IMR-90 (cell line): ENCODE measurements around the gene MAP2. TPM values are rescaled to one million over a fixed set of nuclear protein-coding genes. Genes with fewer than 3 reads are reported as not detected.

Experiments used
- ATAC-seq: fragments of 200-7000 bp; cut with Tn5 transposase; 2 replicates; pipeline ENCODE4 v1.9.1; 2020; ENCODE audit warnings: low read depth, mild to moderate bottlenecking, moderate library complexity
- BruUV-seq: library from RNA; stranded (reverse); fragments of 400-500 nt; replicated peaks from 2 replicates; lab custom pipeline; 2021; lab: Mats Ljungman, UMichigan
- CTCF ChIA-PET: fragments of 300-600 bp; formaldehyde crosslinking; extraction: SDS; loops from one replicate; lab custom pipeline; 2021; ENCODE audit warnings: antibody characterized with exemption; lab: Yijun Ruan, JAX
- POLR2A ChIA-PET: fragments of 300-600 bp; sonication (Branson Sonifier 250); formaldehyde crosslinking; loops from one replicate; lab custom pipeline; 2022; ENCODE audit warnings: antibody characterized with exemption; ENCODE audit not compliant: unreplicated experiment; lab: Charles Lee
- DNase-seq: peaks from one replicate; pipeline ENCODE4 v3.0.0; 2013
- H2AFZ ChIP-seq: replicated peaks from 2 replicates; pipeline ENCODE3; 2013; ENCODE audit warnings: low read length, mild to moderate bottlenecking; ENCODE audit not compliant: poor library complexity
- H2AK5ac ChIP-seq: 2 replicates; pipeline ENCODE4 v1.6.1; 2013; ENCODE audit warnings: low read depth, low read length, inconsistent platforms
- H2AK9ac ChIP-seq: replicated peaks from 2 replicates; pipeline ENCODE3; 2013; ENCODE audit warnings: mild to moderate bottlenecking, low read depth, low read length, moderate library complexity; ENCODE audit not compliant: poor library complexity
- H2BK120ac ChIP-seq: 2 replicates; pipeline ENCODE4 v1.6.1; 2013; ENCODE audit warnings: low read depth, low read length, inconsistent platforms
- H2BK15ac ChIP-seq: 3 replicates; pipeline ENCODE4 v1.6.1; 2013; ENCODE audit warnings: low read depth, low read length, inconsistent platforms
- H2BK20ac ChIP-seq: 2 replicates; pipeline ENCODE4 v1.6.1; 2013; ENCODE audit warnings: low read depth, mild to moderate bottlenecking, inconsistent platforms, low read length, moderate library complexity
- H2BK5ac ChIP-seq: 2 replicates; pipeline ENCODE4 v1.6.1; 2013; ENCODE audit warnings: mild to moderate bottlenecking, low read depth, low read length, inconsistent platforms; ENCODE audit not compliant: poor library complexity, severe bottlenecking
- H3K14ac ChIP-seq: replicated peaks from 2 replicates; pipeline ENCODE4 v1.6.1; 2013; ENCODE audit warnings: low read depth, low read length, inconsistent platforms
- H3K18ac ChIP-seq: 2 replicates; pipeline ENCODE4 v1.6.1; 2013; ENCODE audit warnings: low read depth, low read length, control low read depth
- H3K23ac ChIP-seq: 2 replicates; pipeline ENCODE4 v1.6.1; 2013; ENCODE audit warnings: low read depth, low read length, inconsistent platforms
- H3K27ac ChIP-seq: 2 replicates; pipeline ENCODE4 v1.5.1; 2013; ENCODE audit warnings: mild to moderate bottlenecking, control low read depth, low read length; ENCODE audit not compliant: insufficient read depth
- H3K27me3 ChIP-seq: 2 replicates; pipeline ENCODE4 v1.6.1; 2013; ENCODE audit warnings: low read length; ENCODE audit not compliant: control insufficient read depth, insufficient read depth
- H3K36me3 ChIP-seq: 2 replicates; pipeline ENCODE4 v1.6.1; 2013; ENCODE audit warnings: low read length, mixed read lengths; ENCODE audit not compliant: control insufficient read depth, insufficient read depth
- H3K4ac ChIP-seq: 2 replicates; pipeline ENCODE4 v1.6.1; 2013; ENCODE audit warnings: low read depth, low read length, inconsistent platforms
- H3K4me1 ChIP-seq: 2 replicates; pipeline ENCODE4 v1.6.1; 2013; ENCODE audit warnings: low read length, mixed read lengths; ENCODE audit not compliant: control insufficient read depth, insufficient read depth
- H3K4me2 ChIP-seq: 2 replicates; pipeline ENCODE4 v1.6.1; 2013; ENCODE audit warnings: low read depth, mild to moderate bottlenecking, control low read depth, low read length, moderate library complexity
- H3K4me3 ChIP-seq: 2 replicates; pipeline ENCODE4 v1.5.1; 2013; ENCODE audit warnings: low read depth, mild to moderate bottlenecking, control low read depth, low read length, moderate library complexity; ENCODE audit not compliant: insufficient read depth
- H3K56ac ChIP-seq: 2 replicates; pipeline ENCODE4 v1.6.1; 2013; ENCODE audit warnings: low read length, inconsistent platforms; ENCODE audit not compliant: insufficient read depth; ENCODE audit errors: extremely low read depth
- H3K79me1 ChIP-seq, 2 experiments: 2 replicates each; pipeline ENCODE4 v1.6.1; 2013; ENCODE audit warnings: low read length in 2 of 2, inconsistent platforms in 1 of 2, low read depth in 1 of 2
- H3K9ac ChIP-seq: 2 replicates; pipeline ENCODE4 v1.6.1; 2013; ENCODE audit warnings: low read depth, low read length, control low read depth
- H3K9me1 ChIP-seq: 2 replicates; pipeline ENCODE4 v1.6.1; 2013; ENCODE audit warnings: low read length, inconsistent platforms; ENCODE audit not compliant: insufficient read depth
- H3K9me3 ChIP-seq: 2 replicates; pipeline ENCODE4 v1.6.1; 2013; ENCODE audit warnings: low read length; ENCODE audit not compliant: control insufficient read depth, insufficient read depth
- H4K20me1 ChIP-seq: 2 replicates; pipeline ENCODE4 v1.6.1; 2013; ENCODE audit warnings: low read length, inconsistent platforms; ENCODE audit not compliant: insufficient read depth
- H4K5ac ChIP-seq: 2 replicates; pipeline ENCODE4 v1.6.1; 2013; ENCODE audit warnings: mild to moderate bottlenecking, low read depth, low read length, control low read depth
- H4K8ac ChIP-seq, 2 experiments: 2 replicates each; pipeline ENCODE4 v1.6.1; 2013; ENCODE audit warnings: low read depth in 2 of 2, low read length in 2 of 2, control low read depth in 1 of 2, inconsistent platforms in 1 of 2
- H4K91ac ChIP-seq: 2 replicates; pipeline ENCODE4 v1.6.1; 2013; ENCODE audit warnings: low read depth, low read length, inconsistent platforms; ENCODE audit not compliant: insufficient read depth
- CEBPB ChIP-seq: IDR thresholded peaks from 2 replicates; pipeline ENCODE4 v1.6.1; 2012; ENCODE audit warnings: low read depth, low read length, improper control_type of control experiment
- MAFK ChIP-seq: IDR thresholded peaks from 2 replicates; pipeline ENCODE4 v1.6.1; 2012; ENCODE audit warnings: low read depth, low read length, improper control_type of control experiment
- MAZ ChIP-seq: IDR thresholded peaks from 2 replicates; pipeline ENCODE4 v1.6.1; 2012; ENCODE audit warnings: low read depth, mild to moderate bottlenecking, low read length, improper control_type of control experiment, moderate library complexity, borderline replicate concordance
- NFE2L2 ChIP-seq: fragments of 150-350 bp; IDR thresholded peaks from 2 replicates; pipeline ENCODE4 v1.6.1; 2016; ENCODE audit warnings: low read depth, mild to moderate bottlenecking, low read length
- POLR2A ChIP-seq: IDR thresholded peaks from 2 replicates; pipeline ENCODE4 v1.6.1; 2012; ENCODE audit warnings: mild to moderate bottlenecking, low read depth, low read length
- RCOR1 ChIP-seq: IDR thresholded peaks from 2 replicates; pipeline ENCODE4 v1.6.1; 2012; ENCODE audit warnings: mild to moderate bottlenecking, low read length, improper control_type of control experiment; ENCODE audit not compliant: insufficient replicate concordance
- whole genome bisulfite sequencing, 2 experiments: methylation state at CpG; one replicate each; pipeline versions ENCODE4 v1.1.5 to v1.1.7; 2013; ENCODE audit warnings: missing lambda C conversion rate in 2 of 2; ENCODE audit not compliant: insufficient read length in 1 of 2; ENCODE audit errors: extremely low coverage in 2 of 2; 5-methylcytosine and 5-hydroxymethylcytosine counted together
- dilution Hi-C: fragments of 300-500 bp; cut with HindIII; formaldehyde crosslinking; loops from one replicate; pipeline ENCODE4 v1.14.3; 2018; ENCODE audit warnings: low sequenced_read_pairs; ENCODE audit not compliant: unreplicated experiment
- in situ Hi-C: fragments of 300-500 bp; cut with MboI; formaldehyde crosslinking; loops from 3 replicates; pipeline ENCODE4 v1.14.3; 2019; ENCODE audit warnings: low sequenced_read_pairs, inconsistent platforms, mixed read lengths
- intact Hi-C: fragments of 100-400 bp; cut with micrococcal nuclease; formaldehyde crosslinking; loops from 2 replicates; pipeline ENCODE4 v1.10.0; 2022
- polyA plus RNA-seq, 3 experiments: library from polyadenylated mRNA; depleted of rRNA; stranded (reverse); fragments of >200 nt; gene quantifications; 2 replicates each; pipeline ENCODE4 v1.2.3, GENCODE V29; 2012; ENCODE audit warnings: low replicate concordance in 1 of 3
- total RNA-seq: library from RNA; depleted of rRNA; stranded (reverse); fragments of >200 nt; gene quantifications from 2 replicates; pipeline ENCODE4 v1.2.3, GENCODE V29; 2012
- TF ChIP-seq, protein P1 (sequence below): conservative IDR thresholded peaks from 2 replicates; pipeline ENCODE4 v1.5.1; 2012; ENCODE audit warnings: mild to moderate bottlenecking, low read depth, low read length, improper control_type of control experiment
- TF ChIP-seq, protein P2 (sequence below): fragments of 150-350 bp; IDR thresholded peaks from 2 replicates; pipeline ENCODE4 v1.6.1; 2016; ENCODE audit warnings: low read depth, mild to moderate bottlenecking, low read length, moderate library complexity, borderline replicate concordance

The MAP2 gene
- total and polyA plus RNA-seq, 2 of the 4 experiments (the other 2 are of a cell fraction), result 0.29 to 0.36 TPM

DNA sequence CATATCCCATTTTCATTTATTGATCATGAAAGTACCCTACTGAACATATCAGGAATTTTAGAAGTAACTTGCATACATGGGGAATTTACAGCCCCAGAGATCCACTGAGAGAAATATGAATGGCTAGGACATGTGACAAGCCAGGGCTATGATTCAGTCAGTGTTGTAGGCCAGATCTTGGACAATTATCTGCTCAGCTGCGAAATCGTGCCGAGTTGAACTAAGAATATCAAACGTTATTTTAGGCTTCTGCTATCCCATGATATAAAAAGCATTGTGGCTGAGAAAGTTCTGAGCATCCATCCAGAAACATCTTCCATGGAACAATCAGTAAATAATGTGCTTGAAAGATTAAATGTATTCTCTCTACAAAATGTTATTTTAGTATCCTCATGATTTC lies 262.1 kb downstream of the MAP2 start:
- no peaks in the 10 kb centered on the region for H3K9me1 ChIP-seq
- in situ Hi-C loops (no loop called here), dilution Hi-C loops (no loop called here), intact Hi-C loops (no loop called here)
- H3K4me2 ChIP-seq, result no peak overlapping the region
- H2BK120ac ChIP-seq, result no peak overlapping the region
- WGBS, 2 experiments, result no CpG with 5 or more reads among the region's 4 CpGs
- H3K14ac ChIP-seq, result no peak overlapping the region
- no peak overlapping the region for H3K56ac ChIP-seq
- H2BK5ac ChIP-seq, result no peak overlapping the region
- ATAC-seq (no peak), DNase-seq (no peak)
- CTCF ChIA-PET, result no interaction called here
- no peak overlapping the region for H3K4ac ChIP-seq
- H2AK9ac ChIP-seq, result no peak overlapping the region
- POLR2A ChIA-PET, result no interaction called here
- H4K20me1 ChIP-seq, result no peaks in the 10 kb centered on the region
- H3K27me3 ChIP-seq, result no peaks in the 10 kb centered on the region
- no peak overlapping the region for H2AK5ac ChIP-seq
- no TSS peak for BruUV-seq
- H2AFZ ChIP-seq, result no peak overlapping the region
- no peaks in the 10 kb centered on the region for H3K4me1 ChIP-seq
- H2BK15ac ChIP-seq, result no peak overlapping the region
- H3K4me3 ChIP-seq, result no peak overlapping the region
- H3K9me3 ChIP-seq, result no peaks in the 10 kb centered on the region
- H4K8ac ChIP-seq, result no peak overlapping the region
- H4K5ac ChIP-seq, result no peak overlapping the region
- TF ChIP-seq, protein P1, sequence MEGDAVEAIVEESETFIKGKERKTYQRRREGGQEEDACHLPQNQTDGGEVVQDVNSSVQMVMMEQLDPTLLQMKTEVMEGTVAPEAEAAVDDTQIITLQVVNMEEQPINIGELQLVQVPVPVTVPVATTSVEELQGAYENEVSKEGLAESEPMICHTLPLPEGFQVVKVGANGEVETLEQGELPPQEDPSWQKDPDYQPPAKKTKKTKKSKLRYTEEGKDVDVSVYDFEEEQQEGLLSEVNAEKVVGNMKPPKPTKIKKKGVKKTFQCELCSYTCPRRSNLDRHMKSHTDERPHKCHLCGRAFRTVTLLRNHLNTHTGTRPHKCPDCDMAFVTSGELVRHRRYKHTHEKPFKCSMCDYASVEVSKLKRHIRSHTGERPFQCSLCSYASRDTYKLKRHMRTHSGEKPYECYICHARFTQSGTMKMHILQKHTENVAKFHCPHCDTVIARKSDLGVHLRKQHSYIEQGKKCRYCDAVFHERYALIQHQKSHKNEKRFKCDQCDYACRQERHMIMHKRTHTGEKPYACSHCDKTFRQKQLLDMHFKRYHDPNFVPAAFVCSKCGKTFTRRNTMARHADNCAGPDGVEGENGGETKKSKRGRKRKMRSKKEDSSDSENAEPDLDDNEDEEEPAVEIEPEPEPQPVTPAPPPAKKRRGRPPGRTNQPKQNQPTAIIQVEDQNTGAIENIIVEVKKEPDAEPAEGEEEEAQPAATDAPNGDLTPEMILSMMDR, result no peak
- TF ChIP-seq, protein P2, sequence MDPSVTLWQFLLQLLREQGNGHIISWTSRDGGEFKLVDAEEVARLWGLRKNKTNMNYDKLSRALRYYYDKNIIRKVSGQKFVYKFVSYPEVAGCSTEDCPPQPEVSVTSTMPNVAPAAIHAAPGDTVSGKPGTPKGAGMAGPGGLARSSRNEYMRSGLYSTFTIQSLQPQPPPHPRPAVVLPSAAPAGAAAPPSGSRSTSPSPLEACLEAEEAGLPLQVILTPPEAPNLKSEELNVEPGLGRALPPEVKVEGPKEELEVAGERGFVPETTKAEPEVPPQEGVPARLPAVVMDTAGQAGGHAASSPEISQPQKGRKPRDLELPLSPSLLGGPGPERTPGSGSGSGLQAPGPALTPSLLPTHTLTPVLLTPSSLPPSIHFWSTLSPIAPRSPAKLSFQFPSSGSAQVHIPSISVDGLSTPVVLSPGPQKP, result no peak
- TF ChIP-seq MAFK (no peak), NFE2L2 (no peak), MAZ (no peak), POLR2A (no peak), CEBPB (no peak), RCOR1 (no peak)
- no peaks in the 10 kb centered on the region for H3K79me1 ChIP-seq
- H3K36me3 ChIP-seq, result no peaks in the 10 kb centered on the region
- no peak overlapping the region for H2BK20ac ChIP-seq
- no peak overlapping the region for H3K18ac ChIP-seq
- H3K23ac ChIP-seq, result no peak overlapping the region
- H3K27ac ChIP-seq, result no peak overlapping the region
- no peak overlapping the region for H4K91ac ChIP-seq
- H3K9ac ChIP-seq, result no peak overlapping the region
